Endothelial cell of umbilical vein (primary cell): ENCODE results near the gene SERPINE1. TPM values are rescaled to one million over a fixed set of nuclear protein-coding genes. Genes with fewer than 3 reads are reported as not detected.

Experiments used
- BruUV-seq: library from RNA; stranded (reverse); fragments of 400-500 nt; replicated peaks from 2 replicates; lab custom pipeline; 2021; lab: Mats Ljungman, UMichigan
- CTCF ChIA-PET: fragments of 300-600, 350-600 bp; sonication (Branson Sonifier 250); formaldehyde crosslinking; loops from one replicate; lab custom pipeline; 2021; ENCODE audit warnings: antibody characterized with exemption, inconsistent platforms; lab: Charles Lee
- POLR2A ChIA-PET: fragments of 300-600, 350-600 bp; sonication (Branson Sonifier 250); formaldehyde crosslinking; loops from one replicate; lab custom pipeline; 2021; ENCODE audit warnings: antibody characterized with exemption, inconsistent platforms; lab: Charles Lee
- DNase-seq: peaks from one replicate; pipeline ENCODE4 v3.0.0-alpha.2; 2011; ENCODE audit warnings: low read depth, low spot score
- FAIRE-seq: peaks from 2 replicates; lab custom pipeline; 2011; peaks lifted over from hg19 to GRCh38; lab: Jason Lieb, UNC
- H2AFZ ChIP-seq: 2 replicates; pipeline ENCODE4 v1.6.0; 2012; ENCODE audit warnings: low read depth, low read length, control low read depth, inconsistent platforms
- H3K27ac ChIP-seq: 2 replicates; pipeline ENCODE4 v1.5.1; 2011; ENCODE audit warnings: low read depth, mild to moderate bottlenecking, control low read depth, low read length, moderate library complexity; ENCODE audit not compliant: insufficient read depth
- H3K27me3 ChIP-seq, 2 experiments: 2 replicates each; pipeline versions ENCODE4 v1.6.0 to v1.6.1; 2011; ENCODE audit warnings: low read length in 2 of 2, mixed read lengths in 1 of 2; ENCODE audit not compliant: control insufficient read depth in 2 of 2, insufficient read depth in 2 of 2
- H3K36me3 ChIP-seq, 2 experiments: 2 replicates in 1 of 2; 3 replicates in 1 of 2; pipeline ENCODE4 v1.5.1; 2011; ENCODE audit warnings: low read length in 2 of 2, mild to moderate bottlenecking in 1 of 2, moderate library complexity in 1 of 2; ENCODE audit not compliant: control insufficient read depth in 2 of 2, insufficient read depth in 2 of 2; ENCODE audit errors: extremely low read depth in 1 of 2
- H3K4me1 ChIP-seq: 3 replicates; pipeline ENCODE4 v1.5.1; 2011; ENCODE audit warnings: mild to moderate bottlenecking, low read length; ENCODE audit not compliant: control insufficient read depth, insufficient read depth; ENCODE audit errors: extremely low read depth
- H3K4me2 ChIP-seq: 2 replicates; pipeline ENCODE4 v1.6.1; 2011; ENCODE audit warnings: low read length, control low read depth, mixed read lengths; ENCODE audit not compliant: insufficient read depth
- H3K4me3 ChIP-seq, 3 experiments: fragments of 200-600 bp in 1 of 3; sonication (generic), shearing (Covaris generic) in 1 of 3; replicated peaks in 1 of 3; 2 replicates each; pipeline ENCODE4 v1.5.1; 2011 to 2016; ENCODE audit warnings: control low read depth in 3 of 3, low read length in 3 of 3, mild to moderate bottlenecking in 2 of 3, inconsistent platforms in 1 of 3, low read depth in 1 of 3, moderate library complexity in 1 of 3; ENCODE audit not compliant: insufficient read depth in 1 of 3
- H3K79me2 ChIP-seq: 2 replicates; pipeline ENCODE4 v1.6.0; 2012; ENCODE audit warnings: low read length, inconsistent platforms; ENCODE audit not compliant: control insufficient read depth, insufficient read depth
- H3K9ac ChIP-seq: replicated peaks from 2 replicates; pipeline ENCODE3; 2011; ENCODE audit warnings: low read length, control low read depth; ENCODE audit not compliant: insufficient read depth; ENCODE audit errors: extremely low read depth
- H3K9me1 ChIP-seq: replicated peaks from 3 replicates; pipeline ENCODE4 v1.6.0; 2011; ENCODE audit warnings: mild to moderate bottlenecking, low read length; ENCODE audit not compliant: control insufficient read depth, insufficient read depth; ENCODE audit errors: extremely low read depth
- H3K9me3 ChIP-seq: replicated peaks from 2 replicates; pipeline ENCODE4 v1.5.1; 2012; ENCODE audit warnings: low read length, inconsistent platforms; ENCODE audit not compliant: control insufficient read depth, insufficient read depth
- H4K20me1 ChIP-seq: replicated peaks from 2 replicates; pipeline ENCODE3; 2011; ENCODE audit warnings: mild to moderate bottlenecking, low read length; ENCODE audit not compliant: control insufficient read depth, insufficient read depth; ENCODE audit errors: extremely low read depth
- EZH2 ChIP-seq: IDR thresholded peaks from 2 replicates; pipeline ENCODE4 v1.6.1; 2012; ENCODE audit warnings: borderline replicate concordance, low read depth, mild to moderate bottlenecking, moderate library complexity, low read length, inconsistent platforms; ENCODE audit not compliant: severe bottlenecking
- JUN ChIP-seq: IDR thresholded peaks from 2 replicates; pipeline ENCODE4 v1.6.1; 2011; ENCODE audit warnings: borderline replicate concordance, low read depth; ENCODE audit not compliant: insufficient read length, insufficient read depth
- MYC ChIP-seq: IDR thresholded peaks from one replicate; pipeline ENCODE4 v1.6.1; 2011; ENCODE audit warnings: mild to moderate bottlenecking, low read depth, low read length
- POLR2A ChIP-seq: IDR thresholded peaks from 2 replicates; pipeline ENCODE4 v1.6.1; 2012; ENCODE audit warnings: low read depth, mild to moderate bottlenecking, control low read depth, low read length
- dilution Hi-C: fragments of 300-500 bp; cut with MboI; formaldehyde crosslinking; loops from one replicate; pipeline ENCODE4 v1.15.0; 2019; ENCODE audit warnings: low sequenced_read_pairs; ENCODE audit not compliant: extremely low pct_ligation_motif_present
- intact Hi-C: fragments of 100-400 bp; cut with micrococcal nuclease; formaldehyde crosslinking; loops from one replicate; pipeline ENCODE4 v1.10.0; 2022
- polyA plus RNA-seq, 4 experiments: library from polyadenylated mRNA; depleted of rRNA in 3 of 4; stranded (reverse) in 3 of 4; unstranded in 1 of 4; fragments of >200 nt; gene quantifications; 2 replicates each; pipeline versions ENCODE4 v1.2.1 to v1.2.3, GENCODE V29; 2011 to 2012; ENCODE audit warnings: missing spikeins in 1 of 4
- total RNA-seq: library from RNA; stranded (reverse); gene quantifications from 2 replicates; pipeline ENCODE4 v1.2.3, GENCODE V29; 2021

SERPINE1 gene
- total and polyA plus RNA-seq, 2 donors (not counting 3 experiments of a cell fraction or from before 2014, with no cell fraction given): 2,296 to 4,637 TPM

- Histone ChIP-seq H3K36me3 (no peaks in the 10 kb centered on the region), H3K4me3 (no peak overlapping the region), H3K27ac (no peak overlapping the region), H3K79me2 (no peaks in the 10 kb centered on the region), H2AFZ (no peak overlapping the region), H4K20me1 (no peaks in the 10 kb centered on the region), H3K4me2 (no peak overlapping the region), H3K9me3 (no peaks in the 10 kb centered on the region), H3K4me1 (peaks cover 16% of the 10 kb centered on the region), H3K9me1 (no peaks in the 10 kb centered on the region), H3K9ac (no peak overlapping the region), H3K27me3 (peaks cover 69 to 76% of the 10 kb centered on the region in 2 experiments)
- DNase-seq: no peak
- intact Hi-C loops (loop anchor here (10.0 kb wide), 1 partner anchor 272 kb away; the partner anchor contains the start of gene ACHE), dilution Hi-C loops (no loop called here)
- ChIA-PET CTCF (interaction anchor here (0.7 kb wide), 1 partner anchor 35 kb away, joined by 3 read pairs; no protein-coding TSS in a partner anchor), POLR2A (no interaction called here)
- no peak for TF ChIP-seq MYC
- peak; percentile 48 for TF ChIP-seq EZH2
- FAIRE-seq: no peak
- no TSS peak for BruUV-seq
Measured at GRCh38 chr7:101166909-101167644, 40.2 kb downstream of the SERPINE1 start.

GRCh38 chr7:101167645-101168411 lies 40.9 kb downstream of the SERPINE1 start:
- Histone ChIP-seq H3K36me3 (no peaks in the 10 kb centered on the region), H3K4me3 (no peak overlapping the region), H3K27ac (no peak overlapping the region), H4K20me1 (no peaks in the 10 kb centered on the region), H2AFZ (no peak overlapping the region), H3K79me2 (no peaks in the 10 kb centered on the region), H3K9ac (no peak overlapping the region), H3K9me1 (no peaks in the 10 kb centered on the region), H3K4me1 (peaks cover 12% of the 10 kb centered on the region), H3K9me3 (no peaks in the 10 kb centered on the region), H3K27me3 (peaks cover 76 to 83% of the 10 kb centered on the region in 2 experiments), H3K4me2 (no peak overlapping the region)
- POLR2A ChIA-PET: no interaction called here
- intact Hi-C loops: loop anchor here (10.0 kb wide), 1 partner anchor 273 kb away; the partner anchor contains the start of gene ACHE
- CTCF ChIA-PET: interaction anchor here (1.1 to 1.6 kb wide), 3 partner anchors 11 to 24 kb away, joined by 6 to 17 read pairs (median 7); no protein-coding TSS in a partner anchor
- DNase-seq (no peak), FAIRE-seq (no peak)
- dilution Hi-C loops: no loop called here
- peak; percentile 15 for TF ChIP-seq EZH2
- no peak for TF ChIP-seq JUN
- TF ChIP-seq POLR2A: no peak
- no TSS peak for BruUV-seq
